ENCODE data around the gene UBR3.
"Not testable (repeated sequence)": the region's sequence is repeated elsewhere in the genome, so short reads cannot be mapped to it uniquely, and the experiment has no call there.

The UBR3 gene

GRCh38 chr2:169871994-169872393, 44.7 kb downstream of the UBR3 start:
- TF ChIP-seq SUZ12 (IDR thresholded peaks at IDR 0.05; ENCODE audit: extremely low read depth, insufficient read depth, insufficient read length) (no peak), YY1 (IDR thresholded peaks at IDR 0.05; ENCODE audit: insufficient read depth, insufficient read length) (no peak), ZNF274 (IDR thresholded peaks at IDR 0.05; ENCODE audit: low read depth, low read length) (no peak)
- Histone ChIP-seq H3K4me3 (ENCODE audit: insufficient read length, low read depth) (no peak overlapping the region), H3K4me1 (ENCODE audit: insufficient read depth, insufficient read length) (no peaks in the 10 kb centered on the region), H3K9ac (ENCODE audit: insufficient read length, low read depth) (no peak overlapping the region), H3K36me3 (ENCODE audit: insufficient read depth, insufficient read length, low read length) (peaks cover 2% of the 10 kb centered on the region), H3K27me3 (ENCODE audit: insufficient read depth, insufficient read length) (no peaks in the 10 kb centered on the region), H3K9me3 (ENCODE audit: insufficient read depth, low read length) (no peaks in the 10 kb centered on the region)
- DNase-seq (ENCODE audit: low read depth, low spot score) = no peak

GRCh38 chr2:169877398-169877797, 50.1 kb downstream of the UBR3 start:
- peaks cover 5% of the 10 kb centered on the region for H3K36me3 ChIP-seq (ENCODE audit: insufficient read depth, insufficient read length, low read length)
- TF ChIP-seq SUZ12 (IDR thresholded peaks at IDR 0.05; ENCODE audit: extremely low read depth, insufficient read depth, insufficient read length) = no peak
- no peak for TF ChIP-seq YY1 (IDR thresholded peaks at IDR 0.05; ENCODE audit: insufficient read depth, insufficient read length)
- TF ChIP-seq ZNF274 (IDR thresholded peaks at IDR 0.05; ENCODE audit: low read depth, low read length) = no peak
- H3K9me3 ChIP-seq (ENCODE audit: insufficient read depth, low read length) = no peaks in the 10 kb centered on the region
- H3K9ac ChIP-seq (ENCODE audit: insufficient read length, low read depth) = no peak overlapping the region
- H3K4me3 ChIP-seq (ENCODE audit: insufficient read length, low read depth) = no peak overlapping the region
- DNase-seq (ENCODE audit: low read depth, low spot score) = no peak
- no peaks in the 10 kb centered on the region for H3K4me1 ChIP-seq (ENCODE audit: insufficient read depth, insufficient read length)
- H3K27me3 ChIP-seq (ENCODE audit: insufficient read depth, insufficient read length) = no peaks in the 10 kb centered on the region

- no peak for DNase-seq (ENCODE audit: low read depth, low spot score)
Measured at GRCh38 chr2:169887120-169887519, 59.9 kb downstream of the UBR3 start.

GRCh38 chr2:169891593-169892298, 64.5 kb downstream of the UBR3 start:
- Histone ChIP-seq H3K4me1 (ENCODE audit: insufficient read depth, insufficient read length) (no peaks in the 10 kb centered on the region), H3K4me3 (ENCODE audit: insufficient read length, low read depth) (no peak overlapping the region), H3K9me3 (ENCODE audit: insufficient read depth, low read length) (no peaks in the 10 kb centered on the region), H3K9ac (ENCODE audit: insufficient read length, low read depth) (no peak overlapping the region), H3K36me3 (ENCODE audit: insufficient read depth, insufficient read length, low read length) (peaks cover 3% of the 10 kb centered on the region), H3K27me3 (ENCODE audit: insufficient read depth, insufficient read length) (no peaks in the 10 kb centered on the region)
- no peak for TF ChIP-seq SUZ12 (IDR thresholded peaks at IDR 0.05; ENCODE audit: extremely low read depth, insufficient read depth, insufficient read length)
- TF ChIP-seq ZNF274 (IDR thresholded peaks at IDR 0.05; ENCODE audit: low read depth, low read length) = no peak
- TF ChIP-seq YY1 (IDR thresholded peaks at IDR 0.05; ENCODE audit: insufficient read depth, insufficient read length) = no peak
- DNase-seq (ENCODE audit: low read depth, low spot score) = no peak

More at GRCh38 chr2:169887120-169887519, 59.9 kb downstream of the UBR3 start:
- TF ChIP-seq ZNF274 (IDR thresholded peaks at IDR 0.05; ENCODE audit: low read depth, low read length) (no peak), SUZ12 (IDR thresholded peaks at IDR 0.05; ENCODE audit: extremely low read depth, insufficient read depth, insufficient read length) (no peak), YY1 (IDR thresholded peaks at IDR 0.05; ENCODE audit: insufficient read depth, insufficient read length) (no peak)
- Histone ChIP-seq H3K27me3 (ENCODE audit: insufficient read depth, insufficient read length) (no peaks in the 10 kb centered on the region), H3K4me1 (ENCODE audit: insufficient read depth, insufficient read length) (no peaks in the 10 kb centered on the region), H3K9ac (ENCODE audit: insufficient read length, low read depth) (no peak overlapping the region), H3K36me3 (ENCODE audit: insufficient read depth, insufficient read length, low read length) (peaks cover 7% of the 10 kb centered on the region), H3K9me3 (ENCODE audit: insufficient read depth, low read length) (no peaks in the 10 kb centered on the region), H3K4me3 (ENCODE audit: insufficient read length, low read depth) (no peak overlapping the region)

- H3K36me3 ChIP-seq (ENCODE audit: insufficient read depth, insufficient read length, low read length) = peaks cover 7% of the 10 kb centered on the region
- no peak overlapping the region for H3K9ac ChIP-seq (ENCODE audit: insufficient read length, low read depth)
- no peaks in the 10 kb centered on the region for H3K9me3 ChIP-seq (ENCODE audit: insufficient read depth, low read length)
- DNase-seq (ENCODE audit: low read depth, low spot score) = no peak
- H3K4me3 ChIP-seq (ENCODE audit: insufficient read length, low read depth) = no peak overlapping the region
- H3K27me3 ChIP-seq (ENCODE audit: insufficient read depth, insufficient read length) = no peaks in the 10 kb centered on the region
- no peaks in the 10 kb centered on the region for H3K4me1 ChIP-seq (ENCODE audit: insufficient read depth, insufficient read length)
- no peak for TF ChIP-seq SUZ12 (IDR thresholded peaks at IDR 0.05; ENCODE audit: extremely low read depth, insufficient read depth, insufficient read length)
- TF ChIP-seq ZNF274 (IDR thresholded peaks at IDR 0.05; ENCODE audit: low read depth, low read length) = no peak
- no peak for TF ChIP-seq YY1 (IDR thresholded peaks at IDR 0.05; ENCODE audit: insufficient read depth, insufficient read length)
Measured at GRCh38 chr2:169892951-169893350, 65.7 kb downstream of the UBR3 start.

- TF ChIP-seq SUZ12 (IDR thresholded peaks at IDR 0.05; ENCODE audit: extremely low read depth, insufficient read depth, insufficient read length) (no peak), ZNF274 (IDR thresholded peaks at IDR 0.05; ENCODE audit: low read depth, low read length) (no peak), YY1 (IDR thresholded peaks at IDR 0.05; ENCODE audit: insufficient read depth, insufficient read length) (no peak)
- Histone ChIP-seq H3K27me3 (ENCODE audit: insufficient read depth, insufficient read length) (no peaks in the 10 kb centered on the region), H3K36me3 (ENCODE audit: insufficient read depth, insufficient read length, low read length) (peaks cover 9% of the 10 kb centered on the region), H3K9ac (ENCODE audit: insufficient read length, low read depth) (no peak overlapping the region), H3K9me3 (ENCODE audit: insufficient read depth, low read length) (no peaks in the 10 kb centered on the region), H3K4me1 (ENCODE audit: insufficient read depth, insufficient read length) (no peaks in the 10 kb centered on the region), H3K4me3 (ENCODE audit: insufficient read length, low read depth) (no peak overlapping the region)
- DNase-seq (ENCODE audit: low read depth, low spot score) = no peak
Measured at GRCh38 chr2:169895294-169895985, 68.2 kb downstream of the UBR3 start.

GRCh38 chr2:169897834-169898233, 70.6 kb downstream of the UBR3 start:
- H3K9ac ChIP-seq (ENCODE audit: insufficient read length, low read depth) = no peak overlapping the region
- no peaks in the 10 kb centered on the region for H3K27me3 ChIP-seq (ENCODE audit: insufficient read depth, insufficient read length)
- H3K36me3 ChIP-seq (ENCODE audit: insufficient read depth, insufficient read length, low read length) = peaks cover 7% of the 10 kb centered on the region
- no peak overlapping the region for H3K4me3 ChIP-seq (ENCODE audit: insufficient read length, low read depth)
- TF ChIP-seq SUZ12 (IDR thresholded peaks at IDR 0.05; ENCODE audit: extremely low read depth, insufficient read depth, insufficient read length) = no peak
- TF ChIP-seq YY1 (IDR thresholded peaks at IDR 0.05; ENCODE audit: insufficient read depth, insufficient read length) = no peak
- TF ChIP-seq ZNF274 (IDR thresholded peaks at IDR 0.05; ENCODE audit: low read depth, low read length) = no peak
- H3K4me1 ChIP-seq (ENCODE audit: insufficient read depth, insufficient read length) = no peaks in the 10 kb centered on the region
- no peaks in the 10 kb centered on the region for H3K9me3 ChIP-seq (ENCODE audit: insufficient read depth, low read length)
- DNase-seq (ENCODE audit: low read depth, low spot score) = no peak

GRCh38 chr2:169900103-169900502, 72.8 kb downstream of the UBR3 start:
- not testable (repeated sequence) for H3K4me3 ChIP-seq (ENCODE audit: insufficient read length, low read depth); DNase-seq (ENCODE audit: low read depth, low spot score); H3K27me3 ChIP-seq (ENCODE audit: insufficient read depth, insufficient read length); H3K36me3 ChIP-seq (ENCODE audit: insufficient read depth, insufficient read length, low read length); H3K9me3 ChIP-seq (ENCODE audit: insufficient read depth, low read length); H3K9ac ChIP-seq (ENCODE audit: insufficient read length, low read depth); H3K4me1 ChIP-seq (ENCODE audit: insufficient read depth, insufficient read length)

All from NT2/D1 (cell line).